HCT116 (cell line): ENCODE results near the gene DLST. TPM values are rescaled to one million over a fixed set of nuclear protein-coding genes. Genes with fewer than 3 reads are reported as not detected.

Experiments
- ATAC-seq: fragments of 200-7000 bp; cut with Tn5 transposase; 2 replicates; pipeline ENCODE4 v1.9.1; 2020; ENCODE audit warnings: mild to moderate bottlenecking, moderate library complexity
- BruUV-seq: library from RNA; stranded (reverse); fragments of 400-500 nt; replicated peaks from 2 replicates; lab custom pipeline; 2021; lab: Mats Ljungman, UMichigan
- CTCF ChIA-PET: fragments of 300-600 bp; sonication (Branson Sonifier 250); formaldehyde crosslinking; loops from one replicate; lab custom pipeline; 2021; ENCODE audit warnings: antibody characterized with exemption; lab: Charles Lee
- POLR2A ChIA-PET: fragments of 300-600, 350-600 bp; sonication (Branson Sonifier 250); formaldehyde crosslinking; loops from one replicate; lab custom pipeline; 2021; ENCODE audit warnings: antibody characterized with exemption; lab: Charles Lee
- RAD21 ChIA-PET, 2 experiments: fragments of 300-600 bp; sonication (Branson Sonifier 250); formaldehyde crosslinking; loops; one replicate each; lab custom pipeline; 2023; ENCODE audit warnings: low total read pairs in 2 of 2; ENCODE audit not compliant: uncharacterized antibody in 2 of 2, unreplicated experiment in 2 of 2, low non-redundant PET in 1 of 2; lab: Charles Lee
- DNase-seq: peaks from one replicate; pipeline ENCODE4 v3.0.0-alpha.2; 2010; ENCODE audit warnings: low read depth, low spot score
- H2AFZ ChIP-seq: fragments of 200-600 bp; shearing (Covaris generic), sonication (generic); 2 replicates; pipeline ENCODE4 v1.6.1; 2017; ENCODE audit warnings: low read depth, mixed run types, mixed read lengths, antibody characterized with exemption, low read length; ENCODE audit not compliant: poor library complexity, severe bottlenecking
- H3K27ac ChIP-seq: 2 replicates; pipeline ENCODE4 v1.5.1; 2012; ENCODE audit warnings: low read depth, low read length
- H3K27me3 ChIP-seq: fragments of 200-600 bp; sonication (generic); 2 replicates; pipeline ENCODE4 v1.6.1; 2016; ENCODE audit warnings: mixed run types, low read length, mixed read lengths; ENCODE audit not compliant: insufficient read depth
- H3K36me3 ChIP-seq, 2 experiments: fragments of 200-500 bp in 1 of 2; fragments of 200-600 bp in 1 of 2; sonication (Bioruptor generic) in 1 of 2; sonication (generic) in 1 of 2; 2 replicates each; pipeline versions ENCODE4 v1.5.1 to v1.6.1; 2014 to 2016; ENCODE audit warnings: low read length in 2 of 2, inconsistent platforms in 1 of 2, mixed read lengths in 1 of 2, mixed run types in 1 of 2; ENCODE audit not compliant: insufficient read depth in 2 of 2, control insufficient read depth in 1 of 2
- H3K4me1 ChIP-seq, 2 experiments: fragments of 200-600 bp in 1 of 2; sonication (generic) in 1 of 2; 2 replicates each; pipeline versions ENCODE4 v1.5.1 to v1.6.1; 2012 to 2017; ENCODE audit warnings: low read length in 2 of 2, inconsistent platforms in 1 of 2, mild to moderate bottlenecking in 1 of 2, mixed read lengths in 1 of 2, mixed run types in 1 of 2, moderate library complexity in 1 of 2; ENCODE audit not compliant: insufficient read depth in 2 of 2, control insufficient read depth in 1 of 2
- H3K4me2 ChIP-seq: fragments of 200-600 bp; sonication (generic); 2 replicates; pipeline ENCODE4 v1.6.1; 2017; ENCODE audit warnings: mixed run types, low read length, mixed read lengths
- H3K4me3 ChIP-seq, 2 experiments: fragments of 200-600 bp in 1 of 2; sonication (generic) in 1 of 2; replicated peaks in 1 of 2; 2 replicates each; pipeline ENCODE4 v1.5.1; 2011 to 2016; ENCODE audit warnings: low read length in 2 of 2, control low read depth in 1 of 2, low read depth in 1 of 2, mild to moderate bottlenecking in 1 of 2, mixed read lengths in 1 of 2, mixed run types in 1 of 2
- H3K79me2 ChIP-seq: fragments of 200-600 bp; sonication (generic); 2 replicates; pipeline ENCODE4 v1.6.1; 2017; ENCODE audit warnings: mild to moderate bottlenecking, mixed run types, low read length, moderate library complexity, mixed read lengths; ENCODE audit not compliant: insufficient read depth
- H3K9ac ChIP-seq: fragments of 200-600 bp; sonication (generic); 2 replicates; pipeline ENCODE4 v1.6.1; 2016; ENCODE audit warnings: low read length, mixed read lengths
- H3K9me2 ChIP-seq: fragments of 200-600 bp; sonication (generic), shearing (Covaris generic); 2 replicates; pipeline ENCODE4 v1.6.1; 2017; ENCODE audit warnings: mixed run types, mild to moderate bottlenecking, moderate library complexity; ENCODE audit not compliant: insufficient read depth
- H3K9me3 ChIP-seq, 2 experiments: fragments of 200-500 bp in 1 of 2; fragments of 200-600 bp in 1 of 2; sonication (Bioruptor generic) in 1 of 2; sonication (generic) in 1 of 2; 2 replicates each; pipeline ENCODE4 v1.6.1; 2014 to 2017; ENCODE audit warnings: low read length in 2 of 2, mixed read lengths in 2 of 2, inconsistent platforms in 1 of 2, low read depth in 1 of 2, mild to moderate bottlenecking in 1 of 2, mixed run types in 1 of 2, moderate library complexity in 1 of 2; ENCODE audit not compliant: control insufficient read depth in 1 of 2, insufficient read depth in 1 of 2
- H4K20me1 ChIP-seq: fragments of 200-600 bp; sonication (generic), shearing (Covaris generic); 2 replicates; pipeline ENCODE4 v1.6.1; 2017; ENCODE audit warnings: mixed run types, mild to moderate bottlenecking, moderate library complexity; ENCODE audit not compliant: insufficient read depth
- ATF3 ChIP-seq: IDR thresholded peaks from 2 replicates; pipeline ENCODE4 v1.6.1; 2012
- CBX3 ChIP-seq: IDR thresholded peaks from 2 replicates; pipeline ENCODE4 v1.6.1; 2012; ENCODE audit warnings: low read depth
- CEBPB ChIP-seq: IDR thresholded peaks from 2 replicates; pipeline ENCODE4 v1.6.1; 2012; ENCODE audit warnings: low read depth
- CTCF ChIP-seq, 3 experiments: fragments of 200-600 bp in 1 of 3; sonication (generic) in 1 of 3; IDR thresholded peaks in 2 of 3; conservative IDR thresholded peaks in 1 of 3; 2 replicates each; pipeline ENCODE4 v1.5.1; 2012 to 2017; ENCODE audit warnings: low read depth in 2 of 3, low read length in 2 of 3, antibody characterized with exemption in 1 of 3, borderline replicate concordance in 1 of 3, control low read depth in 1 of 3, mild to moderate bottlenecking in 1 of 3, mixed read lengths in 1 of 3, mixed run types in 1 of 3, moderate library complexity in 1 of 3; ENCODE audit not compliant: insufficient read depth in 1 of 3
- ELF1 ChIP-seq: IDR thresholded peaks from 2 replicates; pipeline ENCODE4 v1.6.1; 2012; ENCODE audit warnings: low read depth, borderline replicate concordance
- EZH2 ChIP-seq: fragments of 200-600 bp; sonication (generic); IDR thresholded peaks from 2 replicates; pipeline ENCODE4 v1.6.1; 2017; ENCODE audit warnings: antibody characterized with exemption, mixed run types
- EZH2phosphoT487 ChIP-seq: fragments of 200-600 bp; IDR thresholded peaks from 2 replicates; pipeline ENCODE4 v1.6.1; 2018; ENCODE audit warnings: antibody characterized with exemption, borderline replicate concordance
- JUND ChIP-seq: IDR thresholded peaks from 2 replicates; pipeline ENCODE4 v1.6.1; 2012
- MAX ChIP-seq: IDR thresholded peaks from 2 replicates; pipeline ENCODE4 v1.6.1; 2012
- POLR2A ChIP-seq: IDR thresholded peaks from 2 replicates; pipeline ENCODE4 v1.7.0; 2011; ENCODE audit warnings: borderline replicate concordance; ENCODE audit not compliant: insufficient read depth, insufficient read length; ENCODE audit errors: extremely low read depth
- POLR2AphosphoS5 ChIP-seq: IDR thresholded peaks from 2 replicates; pipeline ENCODE4 v1.6.1; 2011; ENCODE audit warnings: mild to moderate bottlenecking, low read depth, low read length, moderate library complexity
- SIN3A ChIP-seq: IDR thresholded peaks from 2 replicates; pipeline ENCODE4 v1.6.1; 2012; ENCODE audit warnings: low read depth
- SRF ChIP-seq: IDR thresholded peaks from 2 replicates; pipeline ENCODE4 v1.6.1; 2012; ENCODE audit warnings: low read depth
- YY1 ChIP-seq: IDR thresholded peaks from 2 replicates; pipeline ENCODE4 v1.6.1; 2011; ENCODE audit warnings: low read length, low read depth, moderate library complexity, mild to moderate bottlenecking; ENCODE audit not compliant: insufficient replicate concordance; ENCODE audit errors: extremely low read depth
- ZFX ChIP-seq: fragments of 450-650 bp; IDR thresholded peaks from 2 replicates; pipeline ENCODE4 v1.6.1; 2017
- ZNF274 ChIP-seq: fragments of 200-500 bp; sonication (Bioruptor generic); IDR thresholded peaks from 2 replicates; pipeline ENCODE4 v1.6.1; 2014; ENCODE audit warnings: mild to moderate bottlenecking, low read depth, low read length, inconsistent platforms
- intact Hi-C: fragments of 100-400 bp; cut with micrococcal nuclease; formaldehyde crosslinking; loops from 2 replicates; pipeline ENCODE4 v1.10.0; 2022
- total RNA-seq: library from RNA; stranded (reverse); gene quantifications from one replicate; pipeline ENCODE4 v1.2.1, GENCODE V29; 2021; ENCODE audit not compliant: unreplicated experiment

Gene DLST
- total RNA-seq, 1 experiment from 2014 or later = 101 TPM

- DNase-seq (no peak), ATAC-seq (no peak)
- no TSS peak for BruUV-seq
- Histone ChIP-seq H3K4me1 (no peaks in the 10 kb centered on the region), H3K4me3 (no peak overlapping the region), H3K27me3 (no peaks in the 10 kb centered on the region), H3K4me2 (no peak overlapping the region), H3K36me3 (no peaks in the 10 kb centered on the region), H3K9ac (no peak overlapping the region), H3K9me2 (no peaks in the 10 kb centered on the region), H3K27ac (no peak overlapping the region), H2AFZ (no peak overlapping the region), H3K9me3 (no peaks in the 10 kb centered on the region), H4K20me1 (no peaks in the 10 kb centered on the region), H3K79me2 (no peaks in the 10 kb centered on the region)
- intact Hi-C loops = no loop called here
- ChIA-PET POLR2A (interaction anchor here (0.9 kb wide), 1 partner anchor 17 kb away, joined by 3 read pairs; no protein-coding TSS in a partner anchor), CTCF (interaction anchor here (2.3 kb wide), 1 partner anchor 246 kb away, joined by 7 read pairs; no protein-coding TSS in a partner anchor), RAD21 (no interaction called here)
- TF ChIP-seq CBX3 (no peak), EZH2 (no peak), EZH2phosphoT487 (no peak), ZFX (no peak), JUND (no peak), ELF1 (no peak), YY1 (no peak), ATF3 (no peak), SRF (no peak), MAX (no peak), ZNF274 (no peak), POLR2AphosphoS5 (no peak), CEBPB (no peak), SIN3A (no peak), CTCF (IDR thresholded peaks at IDR 0.05 in 2 of 3, conservative IDR thresholded peaks at IDR 0.05 in 1 of 3; ENCODE audit: borderline replicate concordance in 1 of 3, insufficient read depth in 1 of 3, low read depth in 2 of 3, low read length in 2 of 3) (no peak), POLR2A (no peak)
These were observed 26.7 kb upstream of the DLST start for GRCh38 chr14:74855021-74855420.
